Colonic mucosa (tissue), 4 donors: ENCODE data around the gene OR8D1. TPM values are rescaled to one million over a fixed set of nuclear protein-coding genes. Genes with fewer than 3 reads are reported as not detected.
"Not testable (repeated sequence)": the region's sequence is repeated elsewhere in the genome, so short reads cannot be mapped to it uniquely, and the experiment has no call there.

Source experiments
- DNase-seq: peaks from one replicate; pipeline ENCODE4 v3.0.0-alpha.2; 2020
- H3K27ac ChIP-seq: fragments of 200-600 bp; one replicate; pipeline ENCODE4 v1.8.0; 2021
- H3K27me3 ChIP-seq: fragments of 200-600 bp; one replicate; pipeline ENCODE4 v1.8.0; 2021
- H3K36me3 ChIP-seq: fragments of 200-600 bp; one replicate; pipeline ENCODE4 v1.8.0; 2021
- H3K4me1 ChIP-seq: fragments of 200-600 bp; one replicate; pipeline ENCODE4 v1.8.0; 2021; ENCODE audit warnings: mild to moderate bottlenecking
- H3K4me3 ChIP-seq: fragments of 200-600 bp; one replicate; pipeline ENCODE4 v1.8.0; 2021
- H3K9ac ChIP-seq, 2 donors: one replicate each; pipeline ENCODE4 v1.7.0; 2013; ENCODE audit warnings: control low read depth in 2 of 2, low read depth in 2 of 2, low read length in 2 of 2
- H3K9me3 ChIP-seq: fragments of 200-600 bp; one replicate; pipeline ENCODE4 v1.8.0; 2021
- intact Hi-C: fragments of 100-400 bp; cut with DNase I; formaldehyde crosslinking; loops from one replicate; pipeline ENCODE4 v1.14.1; 2022
- total RNA-seq, 2 donors: library from RNA; stranded (reverse); fragmentation: NEBNext Ultra II Directional in 1 of 2; extraction: Animal tissue kit (Norgen Biotek cat#: 25700) in 1 of 2; gene quantifications; one replicate each; pipeline ENCODE4 v1.2.1, GENCODE V29; 2021
- TF ChIP-seq, protein P1 (sequence below): fragments of 200-600 bp; IDR thresholded peaks from one replicate; pipeline ENCODE4 v1.8.0; 2022; ENCODE audit warnings: antibody characterized with exemption, mild to moderate bottlenecking
- donor health status: healthy.
- donor health status: DM: no; HTN: no; CAD: no.
- donor health status: DM: no; HTN: no; CAD: no.

The OR8D1 gene
- total RNA-seq, 2 donors from 2014 or later, result not detected

DNA sequence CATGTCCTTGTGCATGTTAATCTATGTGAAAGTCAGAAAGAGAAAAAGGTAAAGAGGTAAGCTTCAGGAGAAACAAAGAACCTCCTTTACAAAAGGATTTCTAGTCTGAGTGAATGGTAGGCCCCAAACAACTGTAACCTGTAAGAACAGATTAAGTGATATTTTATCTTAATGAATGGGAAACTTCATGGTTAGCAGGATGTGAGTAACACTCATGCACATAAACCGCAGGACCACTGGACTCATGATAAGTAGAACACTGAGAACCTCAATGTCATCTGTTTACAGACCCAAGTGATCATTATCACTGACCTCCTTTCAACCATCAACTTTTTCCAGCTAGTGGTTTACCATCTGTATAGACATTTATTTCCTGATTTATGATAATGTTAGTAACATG, 37.7 kb downstream of the OR8D1 start:
- Histone ChIP-seq H3K9me3 (no peaks in the 10 kb centered on the region), H3K9ac (no peak overlapping the region), H3K36me3 (no peaks in the 10 kb centered on the region), H3K27me3 (no peaks in the 10 kb centered on the region), H3K4me3 (no peak overlapping the region), H3K4me1 (no peaks in the 10 kb centered on the region), H3K27ac (no peak overlapping the region)
- TF ChIP-seq, protein P1, sequence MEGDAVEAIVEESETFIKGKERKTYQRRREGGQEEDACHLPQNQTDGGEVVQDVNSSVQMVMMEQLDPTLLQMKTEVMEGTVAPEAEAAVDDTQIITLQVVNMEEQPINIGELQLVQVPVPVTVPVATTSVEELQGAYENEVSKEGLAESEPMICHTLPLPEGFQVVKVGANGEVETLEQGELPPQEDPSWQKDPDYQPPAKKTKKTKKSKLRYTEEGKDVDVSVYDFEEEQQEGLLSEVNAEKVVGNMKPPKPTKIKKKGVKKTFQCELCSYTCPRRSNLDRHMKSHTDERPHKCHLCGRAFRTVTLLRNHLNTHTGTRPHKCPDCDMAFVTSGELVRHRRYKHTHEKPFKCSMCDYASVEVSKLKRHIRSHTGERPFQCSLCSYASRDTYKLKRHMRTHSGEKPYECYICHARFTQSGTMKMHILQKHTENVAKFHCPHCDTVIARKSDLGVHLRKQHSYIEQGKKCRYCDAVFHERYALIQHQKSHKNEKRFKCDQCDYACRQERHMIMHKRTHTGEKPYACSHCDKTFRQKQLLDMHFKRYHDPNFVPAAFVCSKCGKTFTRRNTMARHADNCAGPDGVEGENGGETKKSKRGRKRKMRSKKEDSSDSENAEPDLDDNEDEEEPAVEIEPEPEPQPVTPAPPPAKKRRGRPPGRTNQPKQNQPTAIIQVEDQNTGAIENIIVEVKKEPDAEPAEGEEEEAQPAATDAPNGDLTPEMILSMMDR, result no peak
- intact Hi-C loops, result no loop called here
- DNase-seq, result no peak

DNA sequence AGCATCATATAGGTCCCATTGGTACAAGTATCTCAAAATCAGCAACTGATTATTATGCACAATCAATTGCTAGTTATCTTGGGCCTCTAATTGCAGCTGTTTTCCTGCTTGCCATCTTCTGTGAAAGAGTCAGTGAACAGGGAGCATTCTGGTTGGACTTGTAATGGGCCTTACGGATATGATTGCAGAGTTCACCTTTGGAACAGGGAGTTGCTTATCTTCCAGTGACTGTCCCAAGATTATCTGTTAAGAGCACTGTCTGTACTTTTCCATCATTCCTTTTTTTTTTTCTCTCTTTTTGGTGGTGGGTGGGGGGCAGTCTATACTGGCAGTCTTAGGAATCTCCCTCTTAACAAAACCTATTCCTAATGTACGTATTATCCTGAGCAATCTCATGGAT, 39.7 kb downstream of the OR8D1 start:
- no peak for DNase-seq
- intact Hi-C loops, result no loop called here
- H3K27ac ChIP-seq, result no peak overlapping the region

DNA sequence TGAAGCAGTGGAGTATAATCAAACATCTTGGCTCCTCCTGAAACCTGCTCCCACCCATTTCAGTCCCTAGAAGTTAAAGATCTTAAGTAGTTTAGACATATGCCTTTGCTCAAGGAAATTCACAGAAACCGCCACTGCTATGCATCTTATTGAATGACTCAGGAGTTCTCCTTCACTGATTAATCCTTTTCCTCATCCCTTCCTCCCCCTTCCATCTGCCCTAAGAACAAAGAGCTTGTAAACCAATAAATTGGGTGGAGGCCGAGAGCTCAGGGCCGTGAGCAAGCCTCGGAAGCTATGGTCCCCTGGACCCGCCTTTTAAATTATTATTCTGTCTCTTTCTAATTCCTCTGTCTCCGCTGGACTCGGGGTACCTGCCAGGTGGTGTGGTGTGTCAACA, 42.9 kb downstream of the OR8D1 start:
- H3K9ac ChIP-seq, DNase-seq, H3K27ac ChIP-seq, intact Hi-C loops, H3K4me3 ChIP-seq, H3K9me3 ChIP-seq, H3K36me3 ChIP-seq, H3K27me3 ChIP-seq, H3K4me1 ChIP-seq: not testable (repeated sequence)

More for the DNA sequence above, 39.7 kb downstream of the OR8D1 start:
- H3K9ac ChIP-seq, result peak overlapping the region in 1 of 2 donors; percentile 26
- no peak overlapping the region for H3K4me3 ChIP-seq
- no peaks in the 10 kb centered on the region for H3K36me3 ChIP-seq
- H3K27me3 ChIP-seq, result no peaks in the 10 kb centered on the region
- H3K4me1 ChIP-seq, result no peaks in the 10 kb centered on the region
- H3K9me3 ChIP-seq, result no peaks in the 10 kb centered on the region
- TF ChIP-seq, protein P1, result no peak

DNA sequence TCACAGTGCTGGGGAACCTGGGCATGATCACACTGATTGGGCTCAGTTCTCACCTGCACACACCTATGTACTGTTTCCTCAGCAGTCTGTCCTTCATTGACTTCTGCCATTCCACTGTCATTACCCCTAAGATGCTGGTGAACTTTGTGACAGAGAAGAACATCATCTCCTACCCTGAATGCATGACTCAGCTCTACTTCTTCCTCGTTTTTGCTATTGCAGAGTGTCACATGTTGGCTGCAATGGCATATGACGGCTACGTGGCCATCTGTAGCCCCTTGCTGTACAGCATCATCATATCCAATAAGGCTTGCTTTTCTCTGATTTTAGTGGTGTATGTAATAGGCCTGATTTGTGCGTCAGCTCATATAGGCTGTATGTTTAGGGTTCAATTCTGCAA, 48.7 kb downstream of the OR8D1 start:
- intact Hi-C loops, H3K4me3 ChIP-seq, H3K9me3 ChIP-seq, H3K4me1 ChIP-seq, H3K36me3 ChIP-seq, H3K27me3 ChIP-seq, H3K27ac ChIP-seq, DNase-seq, H3K9ac ChIP-seq: not testable (repeated sequence)

DNA sequence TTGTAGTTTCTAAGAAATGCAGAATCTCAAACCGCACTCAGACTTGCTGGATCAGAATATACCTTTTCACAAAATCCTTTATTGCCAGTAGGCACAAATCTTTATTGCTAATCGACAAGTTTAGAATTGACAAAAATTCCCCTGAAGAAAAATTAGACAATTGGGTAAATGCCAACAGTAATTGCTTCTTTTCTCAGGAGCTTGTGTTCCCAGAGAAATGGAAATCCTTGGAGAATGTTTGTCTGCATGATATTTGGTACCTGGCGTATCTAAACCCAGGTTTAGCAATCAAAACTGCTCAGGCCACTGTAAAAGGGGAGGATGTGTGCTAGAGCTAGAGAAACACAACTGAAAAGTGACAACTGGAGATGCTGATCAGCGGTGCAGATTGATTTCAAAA, 57.7 kb downstream of the OR8D1 start, which contains the start of gene OR8G5:
TSS of gene OR8G5 (plus strand) at position 301 of the 400 bp plus-strand sequence. CDS start 8,556 bp downstream, outside the sequence.
- no peak within 1 kb of the TSS for H3K9ac ChIP-seq
- H3K9me3 ChIP-seq, result no peaks in the 10 kb centered on the region
- TF ChIP-seq, protein P1, result no peak
- H3K4me3 ChIP-seq, result no peak within 1 kb of the TSS
- no peaks in the 10 kb centered on the region for H3K27me3 ChIP-seq
- intact Hi-C loops, result no loop called here
- no peaks in the 10 kb centered on the region for H3K4me1 ChIP-seq
- H3K36me3 ChIP-seq, result no peaks in the 10 kb centered on the region
- H3K27ac ChIP-seq, result no peak within 1 kb of the TSS
- DNase-seq, result no peak

Other genes starting within 250 kb of the OR8D1 start
- 10 to 100 TPM; 38.0 to 62.5 TPM for gene VWA5A, start 198.5 kb downstream of the OR8D1 start, total RNA-seq
- gene OR10D3, start 130.6 kb downstream of the OR8D1 start, total RNA-seq, result not detected
- not detected for gene OR8G1, start 72.9 kb downstream of the OR8D1 start, total RNA-seq
- gene OR8G5, start 57.6 kb downstream of the OR8D1 start, total RNA-seq, result not detected
- not detected for gene OR8D2, start 6.2 kb upstream of the OR8D1 start, total RNA-seq
- not detected for gene OR8B2, start 70.5 kb upstream of the OR8D1 start, total RNA-seq
- gene OR8B3, start 85.1 kb upstream of the OR8D1 start, total RNA-seq, result not detected
- gene OR8B4, start 110.9 kb upstream of the OR8D1 start, total RNA-seq, result not detected
- gene OR8B8, start 131.7 kb upstream of the OR8D1 start, total RNA-seq, result not detected
- gene OR8B12, start 229.7 kb upstream of the OR8D1 start, total RNA-seq, result not detected